Measurements from ENCODE around the gene DDX4.

- TF ChIP-seq CTCF (conservative IDR thresholded peaks at IDR 0.05 in 1 of 2, IDR thresholded peaks at IDR 0.05 in 1 of 2; ENCODE audit: low read depth in 1 of 2, low read length in 2 of 2) (no peak), EZH2 (IDR thresholded peaks at IDR 0.05; ENCODE audit: low read length, missing control alignments) (no peak)
Measured at GRCh38 chr5:55855509-55855908, 117.6 kb downstream of the DDX4 start.

All from fibroblast of lung (primary cell).